ENCODE measurements around the gene TRIO.

DNA sequence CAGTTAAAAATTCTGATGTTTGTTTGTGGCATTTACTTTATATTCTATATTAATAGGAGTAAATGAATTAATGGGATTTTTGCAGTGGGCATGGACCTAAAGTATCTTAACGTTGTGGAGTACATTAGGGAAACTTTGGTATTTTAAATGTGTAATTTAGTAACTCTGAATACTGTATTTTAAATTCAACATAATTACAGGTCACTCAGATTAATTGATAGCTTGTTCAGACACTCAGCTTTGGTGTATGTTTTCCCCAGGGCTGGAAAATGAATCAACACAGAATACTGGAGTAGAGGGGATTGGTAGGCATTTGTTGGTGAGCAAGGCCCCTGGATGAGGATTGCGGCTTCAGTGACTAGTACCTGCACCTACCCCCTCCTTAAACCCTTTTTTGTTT lies 117.5 kb downstream of the TRIO start:
- TF ChIP-seq, protein P1, sequence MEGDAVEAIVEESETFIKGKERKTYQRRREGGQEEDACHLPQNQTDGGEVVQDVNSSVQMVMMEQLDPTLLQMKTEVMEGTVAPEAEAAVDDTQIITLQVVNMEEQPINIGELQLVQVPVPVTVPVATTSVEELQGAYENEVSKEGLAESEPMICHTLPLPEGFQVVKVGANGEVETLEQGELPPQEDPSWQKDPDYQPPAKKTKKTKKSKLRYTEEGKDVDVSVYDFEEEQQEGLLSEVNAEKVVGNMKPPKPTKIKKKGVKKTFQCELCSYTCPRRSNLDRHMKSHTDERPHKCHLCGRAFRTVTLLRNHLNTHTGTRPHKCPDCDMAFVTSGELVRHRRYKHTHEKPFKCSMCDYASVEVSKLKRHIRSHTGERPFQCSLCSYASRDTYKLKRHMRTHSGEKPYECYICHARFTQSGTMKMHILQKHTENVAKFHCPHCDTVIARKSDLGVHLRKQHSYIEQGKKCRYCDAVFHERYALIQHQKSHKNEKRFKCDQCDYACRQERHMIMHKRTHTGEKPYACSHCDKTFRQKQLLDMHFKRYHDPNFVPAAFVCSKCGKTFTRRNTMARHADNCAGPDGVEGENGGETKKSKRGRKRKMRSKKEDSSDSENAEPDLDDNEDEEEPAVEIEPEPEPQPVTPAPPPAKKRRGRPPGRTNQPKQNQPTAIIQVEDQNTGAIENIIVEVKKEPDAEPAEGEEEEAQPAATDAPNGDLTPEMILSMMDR (IDR thresholded peaks at IDR 0.05), result no peak
- TF ChIP-seq POLR2A (IDR thresholded peaks at IDR 0.05), result no peak
- TF ChIP-seq POLR2AphosphoS5 (IDR thresholded peaks at IDR 0.05), result no peak

Data from upper lobe of left lung (tissue), 4 donors.